Stimulated activated CD4-positive, alpha-beta T cell treated with anti-CD3 and anti-CD28 coated beads, Interleukin-12 subunit alpha, Interleukin-12 subunit beta, amount 100 ng/mL, for 4 hours (primary cell): Measurements from ENCODE around the gene BMAL1.

Experiments used
- DNase-seq: peaks from one replicate; pipeline ENCODE4 v3.0.0-alpha.2; 2020

The BMAL1 gene

DNA sequence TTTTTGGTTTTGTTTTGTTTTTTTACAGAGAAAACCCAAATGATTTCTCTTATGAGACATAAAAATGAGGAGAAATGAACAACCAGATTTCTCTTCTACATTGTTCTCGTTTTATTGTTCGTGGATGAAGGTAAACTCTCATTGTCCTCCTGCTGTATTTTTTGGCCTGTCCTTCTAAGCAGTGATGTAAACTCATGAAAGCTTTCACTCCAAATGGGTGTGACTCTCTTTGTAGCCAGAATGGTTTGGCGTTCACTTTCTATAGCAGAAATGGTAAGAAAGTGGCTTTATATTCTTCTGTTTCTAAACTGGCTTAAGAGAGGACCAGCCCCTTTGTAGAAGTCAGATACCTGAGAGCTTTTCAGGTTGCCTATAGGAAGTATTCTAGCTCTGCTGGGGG is 15.5 kb upstream of the BMAL1 start:
- DNase-seq, result no peak

DNA sequence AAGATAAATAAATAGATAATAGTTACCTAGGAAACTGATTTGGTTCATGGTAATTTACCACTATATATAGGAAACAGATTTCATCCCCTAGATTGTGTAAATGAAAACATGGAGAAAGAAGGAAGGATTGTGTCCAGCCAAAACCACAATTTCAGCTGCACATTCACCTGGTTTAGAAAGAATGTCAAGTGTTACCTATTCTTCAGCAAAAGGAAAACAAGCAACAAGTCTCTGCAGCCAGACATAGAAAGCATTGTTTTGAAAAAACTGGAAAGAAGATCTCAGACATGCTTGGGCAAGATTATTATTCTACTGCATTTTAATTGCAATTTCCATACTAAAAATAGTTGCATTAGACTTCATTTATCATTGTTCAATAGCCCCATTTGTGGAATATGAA is 8.8 kb upstream of the BMAL1 start:
- DNase-seq, result no peak

GRCh38 chr11:13269775-13270174 is 7.8 kb upstream of the BMAL1 start:
- DNase-seq, result no peak

- no peak for DNase-seq
Observed at GRCh38 chr11:13271060-13271693, 6.4 kb upstream of the BMAL1 start.

- no peak for DNase-seq
Observed at GRCh38 chr11:13276454-13276831, 1.1 kb upstream of the BMAL1 start.

DNA sequence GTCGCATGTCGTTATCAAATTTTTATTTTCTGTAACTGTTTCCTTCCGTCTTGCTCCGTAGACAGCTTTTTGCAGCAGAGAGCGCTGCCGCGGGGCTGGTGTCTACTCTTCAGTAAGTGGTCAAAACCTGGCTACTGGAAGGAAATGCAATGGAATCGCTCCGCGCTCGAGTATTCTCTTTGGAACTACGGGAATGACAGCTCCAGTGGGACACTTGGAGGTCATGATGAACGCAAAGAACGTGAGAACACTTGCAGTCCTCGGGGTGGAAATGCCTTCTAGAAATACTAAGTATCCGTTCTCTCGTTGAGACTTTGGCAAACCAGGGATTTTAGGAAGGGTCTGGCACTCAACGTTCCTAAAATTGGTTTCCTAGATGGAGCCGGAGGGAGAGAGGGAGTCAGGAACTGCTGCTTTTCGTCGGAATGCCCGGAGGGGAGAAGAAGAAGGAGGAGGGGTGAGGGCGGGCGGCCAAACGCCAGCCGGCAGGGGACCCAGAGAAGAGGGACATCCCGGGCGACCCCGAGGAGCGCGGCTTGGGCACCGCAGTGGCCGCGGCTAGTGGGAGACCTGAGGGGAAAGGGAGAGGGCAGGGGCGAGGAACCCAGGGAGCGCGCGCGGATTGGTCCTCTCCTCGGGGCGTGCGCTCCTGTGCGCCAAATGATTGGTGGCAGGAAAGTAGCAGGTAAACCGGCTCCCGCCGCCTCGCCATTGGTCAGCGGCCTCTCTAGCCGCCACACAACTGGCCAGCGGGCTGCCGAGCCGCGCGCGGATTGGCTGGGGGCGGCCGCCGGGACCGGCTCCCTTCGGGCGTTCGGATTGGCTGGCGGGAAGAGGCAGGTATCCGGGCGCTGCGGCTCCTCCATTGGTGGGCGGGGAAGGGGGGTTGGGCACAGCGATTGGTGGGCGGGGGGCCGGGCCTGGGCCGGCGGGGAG is 490 bp upstream of the BMAL1 start:
- DNase-seq, result peak; percentile 96

DNA sequence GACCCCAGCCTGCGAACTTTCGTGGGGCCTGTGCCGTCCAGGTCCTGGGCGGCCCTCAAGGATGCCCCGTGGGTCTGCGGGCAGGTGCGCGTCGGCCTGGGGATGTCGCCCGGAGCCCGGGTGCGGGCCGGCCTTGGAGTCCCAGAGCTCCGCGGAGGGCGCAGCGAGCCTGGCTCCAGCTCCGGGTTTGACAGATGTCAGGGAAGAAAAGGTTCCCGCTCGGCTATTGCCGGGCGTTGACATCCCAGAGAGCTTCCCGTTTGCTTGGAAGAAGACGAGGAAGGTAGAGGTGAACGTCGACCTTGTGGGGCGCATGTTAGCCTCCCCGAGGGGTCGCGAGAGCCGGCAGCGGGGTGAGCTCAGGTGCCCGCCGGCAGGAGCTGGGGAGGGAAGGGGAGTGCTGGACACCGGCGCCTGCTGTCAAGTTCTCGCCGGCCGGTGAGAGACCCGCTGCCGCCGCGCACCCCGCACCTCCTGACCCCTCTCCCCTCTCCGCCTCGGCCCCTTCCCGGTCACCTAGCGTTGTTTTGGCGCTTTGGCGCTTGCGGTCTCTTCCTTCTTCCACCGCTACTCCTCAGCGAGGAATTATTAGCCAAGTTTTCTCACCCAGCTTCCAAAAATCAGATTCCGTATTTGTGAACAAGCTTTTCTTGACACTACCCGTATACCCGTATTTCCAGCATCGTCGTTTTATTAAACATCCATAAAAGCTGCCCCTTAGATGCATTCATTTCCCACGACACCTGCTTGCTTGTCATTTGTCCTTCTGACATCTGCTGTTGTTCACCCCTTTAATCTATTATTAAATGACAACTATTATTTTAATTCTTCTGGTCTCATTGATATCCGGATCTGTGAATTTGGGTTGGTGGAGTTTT is 1.3 kb downstream of the BMAL1 start:
- DNase-seq, result no peak

DNA sequence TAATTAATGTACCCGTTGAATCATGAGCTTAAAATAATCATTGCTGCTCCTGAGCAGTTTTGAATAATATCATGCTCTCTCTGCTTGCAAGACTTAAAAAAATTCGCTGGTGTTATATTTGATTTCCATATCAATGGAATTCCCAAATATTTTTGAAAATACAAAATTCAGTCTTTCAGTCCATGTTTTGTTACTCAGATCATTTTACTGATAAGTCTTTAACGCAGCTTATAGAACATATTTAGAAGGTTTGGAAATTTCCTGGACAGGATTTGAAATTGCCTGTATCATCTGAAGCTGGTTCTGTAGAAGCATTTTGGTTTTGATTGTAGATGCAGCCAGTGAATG is 1.9 kb downstream of the BMAL1 start:
- DNase-seq, result no peak

GRCh38 chr11:13280092-13280722 is 2.6 kb downstream of the BMAL1 start:
- DNase-seq, result no peak

DNA sequence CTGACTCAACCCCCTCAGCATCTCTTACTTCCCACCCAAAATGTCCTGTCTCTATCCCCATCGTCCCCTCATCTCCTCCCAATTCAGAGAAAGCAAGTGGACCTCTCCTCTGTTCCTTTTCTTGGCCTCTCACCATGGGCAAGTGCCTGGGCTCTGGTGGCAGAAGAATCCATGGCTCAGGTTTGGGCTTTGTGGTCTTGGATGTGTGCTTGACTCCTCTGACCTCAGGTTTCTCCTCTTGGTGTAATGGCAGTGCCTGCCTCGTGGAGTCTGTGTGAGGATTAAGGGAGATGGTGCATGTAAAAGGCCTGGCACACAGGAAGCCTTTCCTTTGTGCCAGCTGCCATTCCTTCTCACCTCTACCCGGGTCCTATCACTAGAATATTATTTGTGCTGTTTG is 3.2 kb downstream of the BMAL1 start:
- DNase-seq, result no peak

DNA sequence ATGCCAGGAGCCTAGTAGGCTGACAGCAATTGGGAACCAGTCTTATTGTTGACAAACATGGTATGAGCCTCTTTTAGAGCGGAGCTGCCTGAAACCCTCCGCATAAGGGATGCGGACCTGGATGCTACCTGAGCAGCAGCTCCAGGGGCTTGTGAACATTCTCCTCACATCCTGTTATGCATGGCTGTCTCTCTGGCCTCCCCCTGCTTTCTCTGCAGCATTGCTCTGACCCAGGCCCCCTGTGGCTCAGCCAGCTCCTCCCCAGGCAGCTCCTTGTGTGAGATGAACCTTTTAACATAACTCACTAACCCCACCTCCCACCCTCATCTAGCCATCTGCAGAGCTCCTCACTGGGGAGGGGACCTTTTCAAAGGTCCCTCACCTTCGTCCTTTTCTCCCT is 6.0 kb downstream of the BMAL1 start:
- DNase-seq, result no peak

DNA sequence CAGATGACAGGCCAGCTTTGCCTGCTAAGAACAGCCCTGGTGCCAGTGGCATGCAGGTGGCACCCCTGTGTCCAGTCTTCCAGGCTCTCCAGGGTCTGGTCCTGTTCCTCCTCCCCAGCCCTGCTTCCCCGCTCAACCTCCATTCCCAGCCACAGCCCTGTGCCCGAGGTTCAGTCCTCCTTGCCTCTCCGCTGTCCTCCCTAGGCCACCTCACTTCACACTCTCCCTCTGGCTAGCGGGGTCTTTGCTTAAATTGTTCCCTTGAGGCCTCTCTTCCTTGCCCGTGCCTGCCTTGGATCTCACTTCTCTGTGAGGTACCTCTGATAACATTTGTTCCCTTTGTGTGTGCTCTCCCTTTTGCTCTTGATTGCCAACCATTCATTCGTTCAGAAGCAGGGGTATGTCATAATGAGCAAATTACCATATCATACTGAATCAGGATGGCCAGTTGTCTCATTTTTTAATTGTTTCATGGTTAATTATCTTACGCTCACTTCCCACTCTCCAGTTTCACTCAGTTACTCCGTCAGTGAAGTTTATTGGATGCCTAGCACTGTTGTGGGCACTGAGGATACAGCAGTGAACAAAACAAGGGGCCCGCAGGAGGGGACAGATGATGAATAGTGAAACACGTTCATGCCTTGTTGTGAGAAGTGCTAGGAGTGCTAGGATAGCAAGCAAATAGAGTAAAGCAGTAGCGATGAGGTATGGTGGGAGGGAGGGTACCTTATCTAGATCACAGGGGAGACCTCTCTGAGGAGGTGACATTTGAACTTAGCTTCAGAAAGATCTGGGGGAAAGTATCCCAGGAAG is 7.4 kb downstream of the BMAL1 start:
- no peak for DNase-seq

- no peak for DNase-seq
Observed at GRCh38 chr11:13286279-13286821, 8.8 kb downstream of the BMAL1 start.

GRCh38 chr11:13287036-13287435 is 9.4 kb downstream of the BMAL1 start:
- no peak for DNase-seq

DNA sequence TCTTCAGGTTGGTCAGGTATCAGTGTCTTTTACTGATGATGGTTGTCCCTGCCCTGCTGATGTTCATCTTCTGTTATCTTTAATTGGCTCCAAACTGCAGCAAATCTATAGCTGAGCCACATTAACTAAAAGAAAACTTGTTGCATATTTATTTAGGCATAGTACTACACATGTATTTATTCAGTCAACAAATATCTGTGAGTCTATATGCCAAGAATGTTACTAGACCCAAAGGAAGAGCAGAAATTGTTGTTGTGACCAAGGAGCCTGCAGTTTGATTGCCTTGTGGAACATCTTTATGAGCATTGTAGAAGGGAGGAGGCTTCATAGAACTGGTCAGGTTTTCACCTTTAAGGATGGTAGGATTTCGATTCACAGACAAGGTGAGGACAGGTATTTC is 10.1 kb downstream of the BMAL1 start:
- DNase-seq, result no peak

DNA sequence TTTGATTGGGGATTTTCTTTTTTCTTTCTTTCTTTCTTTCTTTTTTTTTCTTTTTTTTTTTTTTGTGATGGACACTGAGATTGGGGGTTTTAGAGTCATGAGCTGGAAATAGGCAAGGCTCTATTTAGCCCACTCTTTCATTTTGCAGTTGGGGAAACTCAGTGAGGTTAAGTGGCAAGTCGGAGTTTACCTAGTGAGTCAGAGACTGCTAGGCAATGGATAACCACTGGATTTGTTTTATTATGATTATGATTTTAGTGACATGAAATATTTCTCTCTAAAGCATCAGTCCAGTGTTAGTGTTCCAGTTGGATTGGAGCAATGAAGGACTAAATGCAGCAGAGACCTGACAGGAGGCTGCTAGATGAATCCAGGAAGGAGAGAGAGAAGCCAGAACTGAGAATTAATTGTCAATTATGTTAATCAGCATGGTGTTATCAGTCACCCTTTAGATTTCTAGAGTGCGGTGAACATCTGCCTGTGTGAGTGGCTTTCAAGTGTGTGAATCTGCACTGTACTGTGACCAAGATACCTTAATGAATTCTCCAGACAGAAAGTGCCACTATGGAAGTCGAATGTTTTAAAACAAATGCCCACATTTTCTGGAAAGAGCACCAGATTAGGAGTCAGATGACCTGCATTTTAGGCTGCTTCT is 10.9 kb downstream of the BMAL1 start:
- DNase-seq, result no peak

- DNase-seq, result no peak
Observed at GRCh38 chr11:13289081-13289480, 11.5 kb downstream of the BMAL1 start.

DNA sequence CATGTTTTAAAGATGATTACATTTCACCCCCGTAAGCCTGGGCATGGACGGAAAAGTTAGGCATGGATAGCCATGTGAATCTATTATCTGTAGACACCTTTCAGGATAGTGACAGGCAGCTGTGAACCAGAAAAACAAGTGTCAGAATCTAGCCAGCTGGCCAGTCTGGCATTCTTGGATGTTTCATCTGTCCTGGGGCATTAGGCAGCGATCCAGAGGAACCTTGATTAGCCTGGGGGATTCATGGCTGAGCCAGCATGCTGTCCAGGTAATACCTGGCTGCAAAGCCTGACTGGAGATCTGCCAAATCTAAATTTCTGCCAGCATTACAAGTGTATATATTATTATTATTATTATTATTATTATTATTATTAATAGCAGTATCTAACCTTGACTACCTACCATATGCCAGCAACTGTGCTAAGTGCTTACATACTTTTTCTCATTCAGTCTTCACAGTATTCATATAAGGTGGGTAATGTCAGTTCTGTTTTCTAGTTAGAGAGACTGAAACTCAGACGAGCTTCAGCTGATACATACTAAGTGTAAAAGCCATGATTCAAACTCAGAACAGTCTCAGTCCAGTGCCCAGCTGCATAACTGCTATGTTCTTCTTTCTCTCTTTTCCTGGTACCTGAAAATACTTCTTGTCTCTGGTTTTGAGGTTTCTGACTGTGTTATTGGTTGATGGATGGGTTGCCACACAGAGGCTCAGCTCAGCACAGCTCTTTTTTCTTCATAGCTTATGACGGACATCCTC is 12.8 kb downstream of the BMAL1 start:
- DNase-seq, result no peak

- DNase-seq, result no peak
Observed at GRCh38 chr11:13291361-13291760, 13.8 kb downstream of the BMAL1 start.

DNA sequence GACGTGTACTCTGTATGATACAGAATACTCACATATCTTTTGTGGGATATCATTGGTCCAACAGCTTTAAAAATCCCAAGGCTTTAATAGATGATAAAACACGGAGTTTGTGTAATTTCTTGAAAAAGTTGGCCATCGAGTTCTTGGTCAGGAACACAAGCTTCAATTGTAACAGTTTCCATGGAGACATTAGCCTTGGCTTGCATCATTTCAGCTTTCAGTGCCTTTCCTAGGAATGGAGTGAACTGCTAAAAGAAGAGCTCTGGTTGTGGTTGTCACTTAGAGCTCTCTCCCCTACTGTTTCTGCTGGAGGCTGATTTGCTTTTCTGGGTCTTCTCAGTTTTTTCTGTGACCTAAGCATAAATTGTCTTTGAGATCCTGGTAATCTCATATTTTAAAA is 14.2 kb downstream of the BMAL1 start:
- no peak for DNase-seq

- no peak for DNase-seq
Observed at GRCh38 chr11:13292970-13293369, 15.4 kb downstream of the BMAL1 start.
